ENCODE measurements around the gene MCTP1.

Gene MCTP1

DNA sequence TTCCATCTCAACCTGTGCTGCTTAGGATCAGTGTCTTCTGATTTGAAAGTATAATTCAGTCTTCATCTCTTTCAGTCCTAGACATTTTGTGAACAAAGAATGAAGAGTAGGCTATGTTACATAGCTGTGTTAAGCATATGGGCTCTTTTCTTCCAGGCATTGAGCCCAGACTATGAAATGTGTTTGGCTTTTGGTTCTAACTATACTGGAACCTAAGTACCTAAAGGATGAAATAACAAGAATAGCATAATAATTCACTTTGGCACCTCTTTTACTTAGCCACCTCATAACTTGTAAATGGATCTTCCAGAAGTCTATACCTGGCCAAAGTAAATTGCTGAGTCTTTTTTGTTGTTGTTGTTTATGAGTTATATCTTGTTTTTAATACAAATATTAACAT lies 595.0 kb downstream of the MCTP1 start:
- no peak for DNase-seq

- DNase-seq: no peak
Observed at GRCh38 chr5:94682814-94683520, 601.9 kb downstream of the MCTP1 start.

GRCh38 chr5:94675965-94676618 lies 608.8 kb downstream of the MCTP1 start:
- no peak for DNase-seq

DNA sequence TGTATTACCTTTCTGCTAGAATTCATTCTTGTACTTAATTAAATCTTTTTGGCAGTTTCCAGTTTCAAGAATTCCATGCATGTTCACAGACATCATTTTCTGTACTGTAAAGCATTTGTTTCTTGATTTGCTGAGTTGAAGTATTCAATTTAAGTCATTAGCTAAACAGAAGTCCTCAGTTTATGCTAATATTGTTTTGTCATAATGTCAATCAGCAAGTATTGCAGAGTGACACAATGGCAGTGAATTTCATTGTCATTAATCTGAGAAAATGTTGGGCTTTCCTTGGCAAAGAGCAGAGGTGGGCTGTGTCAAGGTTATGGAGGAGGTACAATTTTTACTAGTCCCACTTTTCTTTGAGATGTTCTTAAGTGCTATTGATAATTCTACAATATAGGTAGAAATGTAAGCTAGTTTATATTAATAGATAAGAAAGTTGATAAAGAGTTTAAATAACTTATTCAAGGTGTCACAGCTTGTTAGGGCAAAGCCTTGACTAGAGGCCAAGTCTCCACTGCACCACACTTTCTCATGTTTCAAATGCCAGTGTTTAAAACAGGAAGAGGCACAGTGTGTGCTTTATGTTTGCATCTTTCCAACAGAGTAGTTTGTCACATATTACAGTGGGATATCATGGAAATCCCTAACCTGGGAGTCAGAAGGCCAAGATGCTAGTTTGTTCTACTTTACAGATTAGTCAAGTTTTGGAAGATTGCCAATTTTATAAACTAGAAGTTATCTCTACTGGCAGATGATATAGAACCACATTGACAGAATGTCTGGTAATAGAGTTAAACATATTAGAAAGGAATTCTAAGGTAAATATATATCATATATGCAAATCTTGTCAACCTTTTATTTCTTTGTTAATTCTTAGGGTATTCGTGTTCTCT lies 610.2 kb downstream of the MCTP1 start:
- peak; percentile 18 for DNase-seq

DNA sequence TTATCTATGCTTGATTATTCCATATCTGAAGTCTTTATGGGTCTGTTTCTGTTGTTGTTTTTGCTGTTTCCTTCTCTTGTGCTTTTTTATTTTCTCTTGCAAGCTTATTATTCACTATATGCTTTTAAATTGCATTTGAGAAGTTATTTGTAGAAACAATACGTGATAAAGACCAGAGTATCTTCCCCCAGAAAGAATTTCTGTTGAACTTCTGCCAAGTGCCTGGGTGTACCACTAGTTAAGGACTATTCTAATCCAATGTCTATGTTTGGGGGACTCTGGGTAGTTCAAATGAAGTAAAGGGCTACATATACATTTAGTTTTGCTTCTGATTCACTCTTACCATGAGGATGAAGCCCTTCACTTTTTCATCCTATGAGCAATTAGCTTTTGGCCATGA lies 612.1 kb downstream of the MCTP1 start:
- no peak for DNase-seq

DNA sequence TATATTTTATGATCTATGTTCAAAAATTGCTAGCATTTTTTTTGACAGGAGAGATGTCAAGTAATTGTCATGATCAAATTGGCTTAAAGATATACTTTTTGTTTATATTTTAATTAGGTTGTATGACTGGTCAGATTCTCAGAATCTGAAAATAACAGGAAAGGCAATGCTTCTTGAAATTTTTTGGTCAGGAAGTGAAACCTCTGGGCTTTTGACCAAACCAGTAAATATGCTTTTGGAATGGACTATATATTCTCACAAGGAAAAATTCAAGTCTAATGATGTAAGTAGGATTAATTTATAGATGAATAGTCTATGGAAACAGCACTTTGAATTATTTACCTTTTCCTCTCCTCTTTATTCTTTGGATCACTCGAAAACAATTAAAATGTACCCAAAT lies 614.2 kb downstream of the MCTP1 start:
- DNase-seq: no peak

GRCh38 chr5:94667937-94668336 lies 617.0 kb downstream of the MCTP1 start:
- no peak for DNase-seq

DNA sequence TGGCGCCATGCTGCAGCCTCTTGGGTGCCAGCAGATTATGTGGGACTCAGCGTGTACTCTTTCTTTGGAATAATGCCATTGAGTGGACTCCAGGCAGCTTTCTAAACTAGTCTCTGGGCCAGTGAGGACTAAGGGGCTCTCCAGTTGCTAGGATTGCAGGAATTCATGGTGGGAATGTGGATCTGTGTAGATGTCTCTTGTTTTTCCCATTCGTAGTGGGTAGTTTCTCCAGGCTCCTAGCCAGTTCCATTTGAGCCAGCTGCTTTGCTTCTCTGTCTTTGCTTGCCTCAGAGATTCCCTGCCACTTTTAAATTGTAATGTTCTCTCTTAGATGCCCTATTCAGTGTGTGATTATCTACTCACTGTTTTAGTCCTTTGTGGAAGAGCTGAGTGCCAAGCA lies 623.8 kb downstream of the MCTP1 start:
- no peak for DNase-seq

- no peak for DNase-seq
Observed at GRCh38 chr5:94660506-94660905, 624.4 kb downstream of the MCTP1 start.

DNA sequence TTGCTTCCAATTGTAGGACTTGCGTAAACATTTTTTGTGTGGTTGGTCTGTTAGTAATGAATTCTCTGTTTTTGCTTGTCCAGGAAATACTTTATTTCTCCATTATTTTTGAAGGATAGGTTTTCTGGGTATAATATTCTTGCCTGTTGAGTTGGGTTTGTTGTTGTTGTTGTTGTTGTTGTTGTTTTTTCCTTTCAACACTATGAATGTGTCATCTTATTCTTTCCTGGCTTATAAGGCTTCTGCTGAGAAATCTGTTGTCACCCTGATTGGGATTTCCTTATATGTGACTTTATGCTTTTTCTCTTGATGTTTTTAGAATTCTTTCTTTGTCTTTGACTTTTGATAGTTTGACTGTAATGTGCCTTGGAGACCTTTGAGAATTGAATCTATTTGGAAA lies 626.6 kb downstream of the MCTP1 start:
- DNase-seq: no peak

Data from EL (cell line).